HT1080 (cell line): ENCODE data around the gene FLOT2. TPM values are rescaled to one million over a fixed set of nuclear protein-coding genes. Genes with fewer than 3 reads are reported as not detected.
A peak's percentile ranks its signal among the peaks of the same experiment; 100 is the strongest.
"Not testable (repeated sequence)": the region's sequence is repeated elsewhere in the genome, so short reads cannot be mapped to it uniquely, and the experiment has no call there.

Experiments used
- DNase-seq: peaks from one replicate; pipeline ENCODE4 v3.0.0-alpha.2; 2015; ENCODE audit warnings: low read depth
- total RNA-seq: library from RNA; depleted of rRNA; stranded (reverse); fragments of >200 nt; shearing (Covaris generic); gene quantifications from 2 replicates; pipeline ENCODE4 v1.2.3, GENCODE V29; 2014

Gene FLOT2
- total RNA-seq, 1 experiment from 2014 or later: 28.1 TPM

GRCh38 chr17:28916302-28916934 lies 18.9 kb upstream of the FLOT2 start:
- no peak for DNase-seq

DNA sequence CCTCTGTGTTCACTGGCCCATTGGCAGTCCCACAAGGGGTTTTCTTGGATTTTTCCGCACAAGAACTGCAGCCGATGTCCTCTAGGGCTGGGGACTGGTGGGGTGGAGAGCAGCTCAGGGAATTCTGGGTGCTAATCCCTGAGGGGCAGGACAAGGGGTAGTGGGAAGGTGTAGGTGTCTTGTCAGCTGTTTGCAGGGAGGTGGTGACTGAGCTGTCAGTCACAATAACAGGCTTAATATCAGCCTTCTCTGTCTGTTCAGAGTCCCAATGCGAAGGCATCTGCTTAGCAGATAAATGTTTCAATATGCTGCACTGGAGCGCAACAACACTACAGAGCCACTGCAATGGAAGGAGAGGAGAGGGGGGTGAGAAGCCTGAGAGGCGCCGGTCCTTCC lies 15.4 kb upstream of the FLOT2 start:
- no peak for DNase-seq

GRCh38 chr17:28912281-28912937 lies 14.9 kb upstream of the FLOT2 start:
- DNase-seq: no peak

DNA sequence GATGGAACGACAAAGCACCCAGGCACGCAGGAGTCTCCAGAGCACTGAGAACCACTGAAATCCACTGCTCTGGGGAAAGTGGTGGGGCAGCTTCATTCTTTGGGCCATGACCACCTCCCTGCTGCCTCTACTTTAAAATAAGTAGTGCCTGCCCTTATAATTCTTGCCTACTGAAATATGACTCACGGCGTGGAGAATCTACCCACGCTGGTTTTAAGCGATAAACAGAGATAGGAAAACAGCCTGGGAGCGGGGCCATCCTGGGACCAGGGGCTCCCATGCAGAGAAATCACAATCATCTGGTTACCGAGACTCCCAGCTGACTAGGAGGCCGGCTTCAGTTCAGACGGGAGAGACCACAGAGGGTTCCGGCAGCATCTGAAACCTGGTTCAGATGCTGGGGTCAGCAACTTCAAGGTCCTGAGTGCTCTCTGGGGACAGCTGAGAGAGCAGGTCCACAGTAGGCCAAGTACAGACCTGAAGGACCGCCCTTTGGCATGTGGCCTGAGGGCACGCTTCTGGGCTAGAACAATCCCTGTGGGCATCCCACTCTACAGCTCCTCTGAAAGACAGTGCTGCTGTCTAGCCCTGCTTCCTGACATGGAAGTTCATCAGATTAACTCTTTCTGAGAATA lies 14.0 kb upstream of the FLOT2 start:
- DNase-seq: no peak

- DNase-seq: no peak
These were observed 13.0 kb upstream of the FLOT2 start for GRCh38 chr17:28910534-28910933.

- peak; percentile 64 for DNase-seq
These were observed 11.2 kb upstream of the FLOT2 start for GRCh38 chr17:28908640-28909167.

DNA sequence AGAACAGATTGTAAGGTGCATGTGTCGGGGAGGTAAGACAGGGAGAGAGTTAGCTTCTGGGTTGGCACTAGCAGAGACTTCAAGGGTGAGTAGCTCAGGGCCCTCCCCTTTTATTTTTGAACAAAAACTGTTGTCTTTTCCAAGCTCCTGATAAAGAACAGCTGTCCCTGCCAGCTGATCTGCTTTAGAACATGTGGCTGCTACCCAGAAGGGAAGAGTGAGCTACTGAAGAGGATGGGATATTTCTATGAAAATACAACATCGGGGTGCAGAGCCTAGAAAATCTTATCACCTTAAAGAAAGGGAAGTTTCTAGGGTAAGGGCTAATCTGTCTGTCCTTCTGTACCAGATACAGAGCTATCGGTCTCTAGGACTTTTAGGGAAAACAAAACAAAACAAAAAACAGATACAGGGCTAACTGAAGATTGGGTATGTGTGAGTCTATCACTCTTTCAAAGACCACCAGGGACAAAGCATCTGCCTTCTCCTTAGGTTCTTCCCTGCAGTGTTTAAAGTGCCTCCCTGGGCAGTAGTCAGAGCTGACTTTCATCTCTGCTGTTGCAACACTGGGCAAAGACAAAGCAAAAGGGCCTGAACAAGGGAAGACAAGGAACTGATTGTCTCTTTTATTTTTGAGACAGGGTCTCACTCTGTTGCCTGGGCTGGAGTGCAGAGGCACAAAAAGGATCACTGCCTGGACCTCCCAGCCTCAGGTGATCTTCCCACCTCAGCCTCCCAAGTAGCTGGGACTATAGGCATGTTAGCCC lies 10.4 kb upstream of the FLOT2 start:
- no peak for DNase-seq

DNA sequence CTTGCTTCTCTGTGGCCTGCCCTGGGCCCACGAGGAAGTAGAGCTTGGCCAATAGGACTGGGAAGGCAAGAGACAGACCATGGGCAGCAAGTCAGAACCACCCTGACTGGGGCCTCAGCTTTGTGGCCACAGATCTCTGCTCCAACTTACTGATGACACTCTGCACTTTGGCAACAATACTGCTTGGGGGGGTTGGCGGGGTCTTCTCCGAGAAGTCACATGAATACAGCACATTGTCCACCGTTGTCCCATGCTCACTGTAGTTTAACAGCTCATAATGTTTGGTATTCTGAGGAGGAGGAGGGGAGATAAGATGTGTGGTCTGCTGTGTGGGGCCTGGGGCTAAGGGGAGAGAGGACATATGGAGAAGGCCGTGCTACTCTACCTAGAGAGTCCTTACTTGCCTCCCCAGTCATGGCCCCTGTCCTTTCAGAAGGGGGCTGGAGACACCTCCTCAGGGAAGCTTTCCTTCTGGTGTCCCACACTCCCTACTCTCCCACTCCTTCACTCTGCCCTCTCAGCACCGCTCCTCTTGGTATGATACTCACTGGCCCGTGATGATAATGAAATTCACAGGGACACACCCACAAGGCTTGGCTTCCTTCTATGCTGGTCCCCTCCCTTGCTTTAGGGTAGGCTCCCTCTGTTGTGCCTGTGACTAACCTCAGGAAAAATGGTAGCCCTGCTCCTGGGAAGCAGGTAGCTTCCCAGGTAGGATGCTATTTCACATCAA lies 9.3 kb upstream of the FLOT2 start:
- DNase-seq: no peak

DNA sequence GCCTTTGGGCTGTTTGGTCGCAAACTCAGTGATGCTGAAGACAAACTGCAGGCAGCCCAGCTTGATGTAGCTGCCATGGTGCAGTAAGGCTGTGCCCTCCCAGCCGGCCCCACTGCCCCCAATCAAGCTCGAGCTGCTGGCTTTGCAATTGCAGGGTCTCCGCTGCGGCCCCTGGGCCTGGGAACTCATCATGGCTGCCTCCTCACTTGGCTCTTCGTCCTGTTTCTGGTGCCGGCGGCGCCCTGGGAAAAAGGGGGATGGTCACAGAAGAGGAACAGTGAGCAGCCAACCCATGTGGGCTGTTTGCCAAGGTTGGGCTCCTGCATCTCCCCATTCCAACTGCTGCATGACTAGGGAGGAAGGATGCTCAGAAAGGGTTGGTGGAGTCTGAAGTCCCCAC lies 8.7 kb upstream of the FLOT2 start:
- no peak for DNase-seq

GRCh38 chr17:28904800-28905199 lies 7.3 kb upstream of the FLOT2 start:
- DNase-seq: no peak

- not testable (repeated sequence) for DNase-seq
These were observed 6.0 kb upstream of the FLOT2 start for GRCh38 chr17:28903546-28903841.

- DNase-seq: peak; percentile 91
These were observed 5.4 kb upstream of the FLOT2 start, which contains the start of gene DHRS13 for GRCh38 chr17:28902819-28903545. TSS of gene DHRS13 (minus strand) at chr17:28903079. CDS start at chr17:28902944, 135 bp downstream.

- DNase-seq: peak; percentile 20
These were observed 4.6 kb upstream of the FLOT2 start for GRCh38 chr17:28901866-28902818.

- DNase-seq: no peak
These were observed 3.6 kb upstream of the FLOT2 start for GRCh38 chr17:28900986-28901726.

- no peak for DNase-seq
These were observed 1.8 kb upstream of the FLOT2 start for GRCh38 chr17:28899212-28899815.

DNA sequence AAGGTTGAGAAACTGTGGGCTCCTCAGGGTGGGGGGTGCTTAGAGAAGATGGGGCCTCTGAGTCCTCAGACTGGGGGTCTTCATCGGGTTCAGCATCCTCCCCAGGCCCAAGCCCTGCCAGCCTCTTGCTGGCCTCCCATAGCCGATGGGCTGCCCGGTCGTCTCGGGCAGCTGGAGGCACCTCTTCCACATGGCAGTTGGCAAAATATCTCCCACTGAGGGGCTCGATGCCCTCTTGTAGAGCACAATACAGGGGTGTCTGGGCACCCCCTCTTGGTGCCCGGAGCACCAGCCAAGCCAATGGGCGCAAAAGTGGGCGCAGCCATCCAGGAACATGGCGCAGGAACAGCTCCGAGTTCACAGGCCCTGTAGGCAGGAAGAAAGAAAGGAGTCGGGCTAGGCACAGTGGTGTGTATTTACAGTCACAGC lies 1.0 kb upstream of the FLOT2 start:
- no peak for DNase-seq

DNA sequence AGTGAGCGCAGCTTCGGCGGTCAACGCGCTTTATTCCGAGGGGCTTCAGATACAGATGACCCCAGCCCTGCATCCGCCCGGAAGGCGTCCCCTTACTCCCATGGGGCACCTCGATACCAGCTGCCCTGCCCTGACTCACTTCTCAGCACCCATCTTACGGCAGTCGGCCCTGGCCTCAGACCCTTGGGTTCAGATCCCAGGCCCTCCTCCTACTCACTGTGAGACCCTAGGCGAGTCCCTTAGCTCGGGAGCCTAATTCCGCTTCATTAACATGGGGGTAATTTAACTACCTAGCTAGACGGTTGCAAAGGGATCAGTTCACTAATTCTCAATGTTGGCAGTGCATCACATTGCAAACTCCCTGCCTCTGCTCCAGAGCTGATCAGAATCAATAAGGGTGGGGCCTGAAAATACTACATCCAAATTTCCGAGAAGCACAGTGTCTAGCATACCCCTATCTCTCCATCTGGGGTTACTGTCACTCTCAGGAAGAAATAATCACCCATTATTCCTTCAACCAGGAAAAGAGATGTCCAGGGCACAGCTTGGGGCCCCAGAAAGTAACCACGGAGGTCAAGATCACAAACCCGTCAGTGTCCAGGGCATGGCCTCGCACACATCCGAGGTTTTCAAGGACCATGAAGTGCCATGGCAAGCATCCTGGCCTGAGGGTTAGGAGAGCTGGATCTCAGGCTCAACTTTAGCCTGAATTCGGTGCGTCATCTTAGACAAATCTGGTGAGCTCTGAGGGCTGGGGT lies 415 bp upstream of the FLOT2 start:
- DNase-seq: peak; percentile 18
